Activated T-cell treated with anti-CD3 and anti-CD28 coated beads, Interleukin-2, amount 50 U/mL, for 72 hours (primary cell): Measurements from ENCODE around the gene SBNO2. TPM values are rescaled to one million over a fixed set of nuclear protein-coding genes. Genes with fewer than 3 reads are reported as not detected.

Experiments
- ATAC-seq, 2 donors: fragments of 150-1000 bp; cut with Tn5 transposase; replicated peaks in 1 of 2; 2 replicates each; pipeline ENCODE4 v1.10.0; 2021; ENCODE audit warnings: moderate library complexity in 2 of 2, mild to moderate bottlenecking in 1 of 2
- DNase-seq, 2 donors: peaks; one replicate each; pipeline ENCODE4 v3.0.0; 2021 to 2022; ENCODE audit warnings: mixed read lengths in 1 of 2
- H3K27ac Mint-ChIP-seq: one replicate; pipeline ENCODE4 v1.8.0; 2022; ENCODE audit warnings: mild to moderate bottlenecking, moderate library complexity, mixed read lengths
- H3K27me3 Mint-ChIP-seq: one replicate; pipeline ENCODE4 v1.8.0; 2022; ENCODE audit warnings: low read depth, mixed read lengths
- H3K36me3 Mint-ChIP-seq, 2 donors: one replicate each; pipeline ENCODE4 v1.8.0; 2022; ENCODE audit warnings: mixed read lengths in 2 of 2, mild to moderate bottlenecking in 1 of 2; ENCODE audit not compliant: insufficient read depth in 2 of 2
- H3K4me1 Mint-ChIP-seq: one replicate; pipeline ENCODE4 v1.8.0; 2022; ENCODE audit warnings: low read depth, mixed read lengths
- H3K4me3 Mint-ChIP-seq, 2 donors: one replicate each; pipeline ENCODE4 v1.8.0; 2022; ENCODE audit warnings: mild to moderate bottlenecking in 2 of 2, mixed read lengths in 2 of 2, moderate library complexity in 2 of 2
- H3K9me3 Mint-ChIP-seq, 2 donors: one replicate each; pipeline ENCODE4 v1.8.0; 2022; ENCODE audit warnings: mixed read lengths in 2 of 2
- total RNA-seq, 2 donors: library from RNA; stranded (reverse); gene quantifications; one replicate each; pipeline ENCODE4 v1.2.3, GENCODE V29; 2022

SBNO2 gene
- total RNA-seq, 2 donors from 2014 or later = 142 to 146 TPM

DNA sequence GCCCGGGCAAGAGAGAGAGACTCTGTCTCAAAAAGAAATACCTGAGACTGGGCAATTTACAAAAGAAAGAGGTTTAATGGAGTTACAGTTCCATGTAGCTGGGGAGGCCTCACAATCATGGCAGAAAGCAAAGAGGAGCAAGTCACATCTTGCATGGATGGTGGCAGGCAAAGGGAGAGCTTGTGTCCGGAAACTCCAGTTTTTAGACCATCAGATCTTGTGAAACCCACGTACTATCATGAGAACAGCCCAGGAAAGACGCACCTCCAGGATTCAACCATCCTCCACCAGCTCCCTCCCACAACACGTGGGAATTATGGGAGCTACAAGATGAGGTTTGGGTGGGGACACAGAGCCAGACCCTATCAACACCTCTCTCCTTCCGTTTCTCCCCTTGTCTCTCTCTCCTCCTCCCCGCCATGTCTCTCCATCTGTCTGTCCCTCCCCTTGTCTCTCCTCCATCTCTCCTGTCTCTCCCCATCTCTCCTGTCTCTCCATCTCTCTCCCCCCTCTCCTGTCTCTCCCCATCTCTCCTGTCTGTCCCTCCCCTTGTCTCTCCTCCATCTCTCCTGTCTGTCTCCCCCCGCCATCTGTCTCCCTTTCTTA lies 88.9 kb downstream of the SBNO2 start:
- no peak overlapping the region for H3K4me3 Mint-ChIP-seq
- H3K9me3 Mint-ChIP-seq = no peaks in the 10 kb centered on the region
- H3K4me1 Mint-ChIP-seq = peaks cover 35% of the 10 kb centered on the region
- ATAC-seq (no peak), DNase-seq (no peak)
- H3K27me3 Mint-ChIP-seq = no peaks in the 10 kb centered on the region
- H3K36me3 Mint-ChIP-seq = peaks cover 10 to 22% of the 10 kb centered on the region in 2 donors
- peak overlapping the region; percentile 88 for H3K27ac Mint-ChIP-seq

DNA sequence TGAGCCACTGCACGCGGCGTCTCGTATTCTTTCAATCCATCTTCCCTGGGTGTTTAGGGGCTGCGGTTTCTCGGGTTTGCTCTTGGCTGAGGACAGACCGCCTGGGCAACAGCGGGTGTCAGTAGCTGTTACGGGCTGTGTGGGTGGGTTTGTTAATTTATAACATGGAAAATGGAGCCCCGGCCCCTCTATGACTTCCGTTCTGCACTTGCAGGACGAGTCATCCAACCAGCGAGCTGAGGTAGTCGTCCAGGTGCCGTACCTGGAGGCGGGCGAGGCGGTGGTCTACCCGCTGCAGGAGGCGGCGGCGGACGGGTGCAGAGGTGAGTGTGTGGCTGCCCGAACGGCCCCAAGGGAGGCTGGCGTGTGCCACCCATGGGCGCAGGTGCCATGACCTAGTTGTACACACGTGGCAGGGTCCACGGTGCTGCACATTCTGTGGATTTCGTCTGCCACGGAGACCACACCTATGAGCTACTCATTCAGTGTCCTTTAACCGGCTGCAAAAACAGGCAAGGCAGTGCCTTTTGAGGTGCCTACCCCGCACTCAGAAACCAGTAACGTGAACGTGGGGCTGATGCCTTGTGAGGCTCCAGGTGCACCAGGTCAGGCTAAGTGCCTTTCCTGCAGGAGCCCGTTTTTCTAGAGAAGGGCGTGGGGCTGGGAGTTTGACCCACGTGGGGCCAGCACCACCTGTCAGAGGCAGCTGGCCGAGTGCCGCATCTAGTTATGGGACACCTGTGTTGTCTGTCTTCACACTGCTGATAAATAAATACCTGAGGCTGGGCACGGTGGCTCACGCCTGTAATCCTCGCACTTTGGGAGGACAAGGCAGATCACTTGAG lies 89.8 kb downstream of the SBNO2 start:
- H3K4me3 Mint-ChIP-seq = no peak overlapping the region
- ATAC-seq = no peak
- no peak for DNase-seq
- H3K36me3 Mint-ChIP-seq = peaks cover 10 to 22% of the 10 kb centered on the region in 2 donors
- peak overlapping the region; percentile 88 for H3K27ac Mint-ChIP-seq
- H3K4me1 Mint-ChIP-seq = peaks cover 35% of the 10 kb centered on the region
- no peaks in the 10 kb centered on the region for H3K9me3 Mint-ChIP-seq
- no peaks in the 10 kb centered on the region for H3K27me3 Mint-ChIP-seq

DNA sequence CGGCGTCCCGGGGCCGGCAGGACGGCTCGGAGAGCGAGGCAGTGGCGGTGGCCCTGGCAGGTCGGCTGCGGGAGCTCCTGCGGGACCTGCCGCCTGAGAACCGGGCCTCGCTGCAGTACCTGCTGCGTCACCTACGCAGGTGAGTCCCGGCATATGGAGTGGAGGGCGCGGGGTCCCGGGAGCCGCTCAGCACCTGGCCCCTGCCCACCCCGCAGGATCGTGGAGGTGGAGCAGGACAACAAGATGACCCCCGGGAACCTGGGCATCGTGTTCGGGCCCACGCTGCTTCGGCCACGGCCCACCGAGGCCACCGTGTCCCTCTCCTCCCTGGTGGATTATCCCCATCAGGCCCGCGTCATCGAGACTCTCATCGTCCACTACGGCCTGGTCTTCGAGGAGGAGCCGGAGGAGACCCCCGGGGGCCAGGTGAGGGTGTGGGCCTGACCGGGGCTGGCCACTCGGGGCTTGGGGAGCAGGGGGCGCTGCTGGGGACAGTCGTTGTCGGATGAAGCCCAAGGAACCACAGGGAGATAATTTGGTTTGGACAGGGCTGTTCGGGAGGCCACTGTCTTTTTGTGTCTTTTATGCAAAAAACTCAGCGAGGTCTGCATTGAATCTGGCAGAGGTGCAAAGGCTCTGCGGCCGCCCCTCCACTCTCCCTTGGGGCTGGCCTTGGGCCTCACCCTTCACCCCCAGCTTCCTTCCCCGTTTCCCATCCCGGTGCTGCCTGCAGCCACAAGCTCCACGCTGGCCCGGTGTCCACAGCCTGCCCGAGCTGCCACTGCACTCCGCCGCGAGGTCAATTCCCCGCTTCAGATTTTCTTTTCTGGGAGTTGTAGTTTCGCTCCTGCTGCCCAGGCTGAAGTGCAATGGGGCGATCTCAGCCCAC lies 90.9 kb downstream of the SBNO2 start:
- no peak overlapping the region for H3K4me3 Mint-ChIP-seq
- peak overlapping the region; percentile 46 for H3K27ac Mint-ChIP-seq
- peaks cover 33% of the 10 kb centered on the region for H3K4me1 Mint-ChIP-seq
- ATAC-seq (no peak), DNase-seq (no peak)
- no peaks in the 10 kb centered on the region for H3K27me3 Mint-ChIP-seq
- no peaks in the 10 kb centered on the region for H3K9me3 Mint-ChIP-seq
- H3K36me3 Mint-ChIP-seq = peaks cover 10 to 24% of the 10 kb centered on the region in 2 donors

DNA sequence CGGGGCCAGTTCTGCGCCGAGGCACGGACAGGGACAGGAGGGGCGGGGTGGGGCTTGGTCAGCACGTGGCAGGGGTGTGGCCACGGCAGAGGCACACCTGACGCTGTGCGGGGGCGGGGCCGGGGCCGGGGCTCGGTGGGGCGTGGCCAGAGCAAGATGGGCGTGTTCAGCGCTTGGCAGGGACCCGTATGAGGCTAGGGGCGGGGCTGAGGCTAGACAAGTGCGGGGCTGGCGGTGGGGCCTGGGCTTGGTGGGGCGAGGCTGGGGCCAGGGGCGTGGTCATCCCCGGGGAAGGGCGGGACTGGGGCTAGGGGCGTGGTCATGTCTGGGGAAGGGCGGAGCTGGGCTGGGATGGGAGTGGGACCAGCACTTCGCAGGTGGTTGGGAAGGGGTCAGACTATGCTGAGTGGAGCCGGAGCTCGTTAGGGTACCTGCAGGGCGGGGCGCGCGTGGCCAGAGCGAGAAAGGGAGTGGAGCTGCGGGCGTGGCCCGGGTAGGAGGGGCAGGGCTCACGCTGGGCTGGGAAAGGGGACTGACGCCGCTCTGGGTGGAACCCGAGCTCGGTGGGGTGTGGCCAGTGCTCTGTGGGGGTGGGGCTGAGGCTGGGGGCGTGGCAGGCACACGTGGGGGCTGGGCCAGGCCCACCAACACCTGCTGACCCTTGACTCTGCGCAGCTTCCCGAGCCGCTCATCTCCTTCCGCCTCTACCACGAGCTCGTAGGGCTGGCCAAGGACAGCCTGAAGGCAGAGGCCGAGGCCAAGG lies 91.7 kb downstream of the SBNO2 start:
- Mint-ChIP-seq H3K36me3 (peaks cover 9 to 25% of the 10 kb centered on the region in 2 donors), H3K9me3 (no peaks in the 10 kb centered on the region), H3K27me3 (no peaks in the 10 kb centered on the region), H3K27ac (peak overlapping the region; percentile 50), H3K4me1 (peaks cover 32% of the 10 kb centered on the region), H3K4me3 (no peak overlapping the region)
- ATAC-seq (peak; percentile 77), DNase-seq (peak; percentile 93 to 94)

DNA sequence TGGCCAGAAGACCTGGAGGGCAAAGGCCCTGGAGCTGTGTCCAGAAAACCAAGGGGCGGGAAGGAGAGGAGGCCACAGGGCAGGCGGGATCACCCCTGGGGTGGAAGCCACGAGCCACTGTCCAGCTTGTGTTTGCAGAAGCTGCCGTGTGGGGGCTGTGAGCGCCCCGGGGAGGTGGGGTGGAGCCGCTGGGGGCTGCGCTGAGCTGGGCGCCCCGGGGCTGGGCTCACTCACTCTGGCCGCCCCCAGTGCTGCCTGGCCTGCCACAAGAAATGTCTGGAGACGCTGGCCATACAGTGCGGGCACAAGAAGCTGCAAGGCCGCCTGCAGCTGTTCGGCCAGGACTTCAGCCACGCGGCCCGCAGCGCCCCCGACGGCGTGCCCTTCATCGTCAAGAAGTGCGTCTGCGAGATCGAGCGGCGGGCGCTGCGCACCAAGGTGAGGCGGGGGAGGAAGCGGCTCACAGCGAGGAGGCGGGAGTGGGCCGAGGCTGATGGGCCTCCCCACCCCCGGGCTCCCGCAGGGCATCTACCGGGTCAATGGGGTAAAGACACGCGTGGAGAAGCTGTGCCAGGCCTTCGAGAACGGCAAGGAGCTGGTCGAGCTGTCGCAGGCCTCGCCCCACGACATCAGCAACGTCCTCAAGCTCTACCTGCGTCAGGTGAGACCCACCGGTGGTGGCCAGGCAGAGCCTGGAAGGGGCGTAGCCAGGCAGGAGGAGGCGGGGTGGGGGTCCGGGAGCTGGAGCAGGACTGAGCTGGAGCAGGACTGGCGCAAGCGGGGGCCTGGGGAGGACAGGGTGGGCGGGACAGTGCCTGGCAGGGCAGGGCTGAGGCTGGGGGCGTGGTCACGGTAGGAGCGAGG lies 92.5 kb downstream of the SBNO2 start:
- Mint-ChIP-seq H3K9me3 (no peaks in the 10 kb centered on the region), H3K27me3 (no peaks in the 10 kb centered on the region), H3K36me3 (peaks cover 11 to 30% of the 10 kb centered on the region in 2 donors), H3K4me3 (no peak overlapping the region), H3K4me1 (peaks cover 39% of the 10 kb centered on the region), H3K27ac (no peak overlapping the region)
- DNase-seq (no peak), ATAC-seq (no peak)

DNA sequence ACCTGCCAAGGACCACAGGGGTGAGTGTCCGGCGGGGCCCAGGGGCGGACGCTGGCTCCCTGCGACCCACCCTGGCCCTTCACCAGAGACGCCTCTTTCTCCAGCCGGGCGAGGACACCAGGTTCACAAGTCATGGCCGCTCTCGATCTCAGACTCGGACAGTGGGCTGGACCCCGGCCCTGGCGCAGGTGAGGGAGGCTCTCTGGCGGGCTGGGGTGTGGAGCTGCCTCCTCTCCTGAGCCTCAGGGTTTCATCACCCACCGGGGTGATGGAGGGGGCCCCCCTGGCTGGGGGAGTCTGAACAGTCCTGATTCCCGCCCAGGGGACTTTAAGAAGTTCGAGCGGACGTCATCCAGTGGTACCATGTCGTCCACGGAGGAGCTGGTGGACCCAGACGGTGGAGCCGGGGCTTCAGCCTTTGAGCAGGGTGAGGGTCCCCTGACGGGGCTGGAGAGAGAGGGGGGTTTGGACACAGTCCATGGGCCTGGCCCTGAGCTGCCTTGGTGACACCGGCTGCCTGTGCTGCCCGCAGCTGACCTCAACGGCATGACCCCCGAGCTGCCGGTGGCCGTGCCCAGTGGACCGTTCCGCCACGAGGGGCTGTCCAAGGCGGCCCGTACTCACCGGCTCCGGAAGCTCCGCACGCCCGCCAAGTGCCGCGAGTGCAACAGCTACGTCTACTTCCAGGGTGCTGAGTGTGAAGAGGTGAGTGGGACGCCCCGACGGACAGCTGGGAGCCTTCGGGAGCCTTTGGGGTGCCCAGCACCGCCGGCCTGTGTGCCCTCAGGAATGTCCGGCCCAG lies 93.5 kb downstream of the SBNO2 start:
- Mint-ChIP-seq H3K27me3 (no peaks in the 10 kb centered on the region), H3K4me3 (no peak overlapping the region), H3K4me1 (peaks cover 43% of the 10 kb centered on the region), H3K27ac (no peak overlapping the region), H3K36me3 (peaks cover 18 to 36% of the 10 kb centered on the region in 2 donors), H3K9me3 (no peaks in the 10 kb centered on the region)
- DNase-seq (no peak), ATAC-seq (no peak)

DNA sequence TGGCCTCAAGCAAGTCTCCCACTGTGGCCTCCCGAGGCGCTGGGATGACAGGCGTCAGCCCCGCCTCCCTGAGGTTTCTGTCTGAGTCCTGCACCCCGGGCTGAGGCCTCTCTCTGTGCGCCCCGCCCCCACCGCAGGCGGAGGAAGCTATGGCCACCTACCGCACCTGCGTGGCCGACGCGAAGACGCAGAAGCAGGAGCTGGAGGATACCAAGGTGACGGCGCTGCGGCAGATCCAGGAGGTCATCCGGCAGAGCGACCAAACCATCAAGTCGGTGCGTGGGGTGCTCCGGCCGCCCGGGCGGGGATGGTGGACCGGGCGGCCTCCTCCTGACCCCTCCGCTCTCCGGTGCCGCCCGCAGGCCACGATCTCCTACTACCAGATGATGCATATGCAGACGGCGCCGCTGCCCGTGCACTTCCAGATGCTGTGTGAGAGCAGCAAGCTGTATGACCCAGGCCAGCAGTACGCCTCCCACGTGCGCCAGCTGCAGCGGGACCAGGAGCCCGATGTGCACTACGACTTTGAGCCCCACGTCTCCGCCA lies 94.4 kb downstream of the SBNO2 start:
- peaks cover 13 to 32% of the 10 kb centered on the region in 2 donors for H3K36me3 Mint-ChIP-seq
- peak overlapping the region; percentile 29 to 52 for H3K4me3 Mint-ChIP-seq
- no peaks in the 10 kb centered on the region for H3K27me3 Mint-ChIP-seq
- peaks cover 40% of the 10 kb centered on the region for H3K4me1 Mint-ChIP-seq
- H3K9me3 Mint-ChIP-seq = no peaks in the 10 kb centered on the region
- peak; percentile 18 to 19 for ATAC-seq
- H3K27ac Mint-ChIP-seq = peak overlapping the region; percentile 55
- DNase-seq = peak; percentile 90 to 91

DNA sequence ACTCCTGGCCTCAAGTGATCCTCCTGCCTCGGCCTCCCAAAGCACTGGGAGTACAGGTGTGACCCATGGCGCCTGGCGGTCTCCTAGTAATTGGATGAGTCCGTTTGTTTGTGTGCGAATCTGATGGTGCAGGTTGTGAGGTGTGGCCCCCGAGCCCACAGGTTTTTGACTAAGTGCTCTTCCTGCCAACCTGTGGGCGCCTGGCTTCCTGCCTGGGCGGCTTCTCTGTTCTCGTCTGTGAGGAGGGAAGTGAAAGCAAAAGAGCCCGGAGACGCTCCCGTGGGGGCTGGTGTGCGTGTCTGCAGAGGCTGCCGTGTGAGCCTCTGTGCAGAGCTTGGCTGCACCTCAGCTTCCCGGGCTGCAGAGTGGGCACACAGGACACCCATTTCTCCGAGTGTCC lies 97.1 kb downstream of the SBNO2 start:
- H3K4me1 Mint-ChIP-seq = peaks cover 60% of the 10 kb centered on the region

DNA sequence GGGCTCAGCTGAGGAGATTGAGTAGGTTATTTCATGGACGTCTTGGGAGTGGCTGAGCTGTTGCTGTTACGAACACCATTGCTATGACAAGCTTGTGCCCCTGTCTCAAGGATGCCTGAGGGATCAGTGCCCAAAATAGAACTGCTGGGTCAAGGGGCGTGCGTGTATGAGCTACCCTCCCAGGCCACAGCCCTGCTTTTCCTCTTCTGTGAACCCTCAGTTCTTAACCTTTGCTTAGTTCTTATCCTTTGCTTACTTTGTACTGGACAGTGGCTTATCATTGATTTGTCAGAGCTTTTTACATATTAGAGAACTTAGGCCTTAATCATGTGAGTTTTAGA lies 98.1 kb downstream of the SBNO2 start:
- ATAC-seq = no peak
- Mint-ChIP-seq H3K27ac (peak overlapping the region; percentile 92), H3K9me3 (no peaks in the 10 kb centered on the region), H3K4me3 (peak overlapping the region; percentile 61 to 74), H3K4me1 (peaks cover 60% of the 10 kb centered on the region), H3K36me3 (peaks cover 17 to 38% of the 10 kb centered on the region in 2 donors), H3K27me3 (no peaks in the 10 kb centered on the region)
- DNase-seq = no peak

More for the DNA sequence above, 97.1 kb downstream of the SBNO2 start:
- Mint-ChIP-seq H3K27me3 (no peaks in the 10 kb centered on the region), H3K36me3 (peaks cover 13 to 35% of the 10 kb centered on the region in 2 donors), H3K4me3 (peak overlapping the region; percentile 57 to 82), H3K27ac (peak overlapping the region; percentile 72), H3K9me3 (no peaks in the 10 kb centered on the region)
- peak; percentile 91 to 95 for DNase-seq
- peak; percentile 80 to 81 for ATAC-seq

DNA sequence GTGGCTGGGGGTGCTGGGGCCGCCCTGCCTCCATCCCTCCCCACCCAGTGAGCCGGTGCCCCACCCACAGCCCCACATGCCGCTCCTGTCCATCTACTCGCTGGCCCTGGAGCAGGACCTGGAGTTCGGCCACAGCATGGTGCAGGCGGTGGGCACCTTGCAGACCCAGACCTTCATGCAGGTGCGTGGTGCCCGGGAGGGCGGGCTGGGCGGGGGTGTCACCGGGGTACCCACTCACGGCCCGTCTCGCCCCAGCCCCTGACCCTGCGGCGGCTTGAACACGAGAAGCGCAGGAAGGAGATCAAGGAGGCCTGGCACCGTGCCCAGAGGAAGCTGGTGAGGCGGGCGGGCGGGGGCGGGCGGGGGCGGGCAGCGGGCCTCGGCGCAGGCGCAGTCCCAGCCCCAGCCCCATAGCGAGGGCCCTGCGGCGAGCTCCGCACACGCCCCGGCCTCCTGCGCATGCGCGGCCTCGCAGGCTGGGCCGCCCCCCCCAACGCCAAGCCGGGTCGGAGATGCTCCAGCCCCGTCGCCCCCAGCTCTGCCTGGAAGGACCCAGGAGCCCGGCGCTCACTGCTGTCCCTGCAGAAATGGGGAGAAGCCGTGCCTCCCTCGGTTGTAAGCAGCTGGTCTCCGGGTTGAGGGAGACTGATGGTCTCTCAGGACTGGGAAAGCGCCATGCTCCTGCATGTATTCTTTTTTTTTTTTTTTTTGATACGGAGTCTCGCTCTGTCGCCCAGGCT lies 99.4 kb downstream of the SBNO2 start:
- H3K27me3 Mint-ChIP-seq = no peaks in the 10 kb centered on the region
- no peak overlapping the region for H3K27ac Mint-ChIP-seq
- H3K4me3 Mint-ChIP-seq = peak overlapping the region; percentile 74 to 76
- peaks cover 17 to 38% of the 10 kb centered on the region in 2 donors for H3K36me3 Mint-ChIP-seq
- no peaks in the 10 kb centered on the region for H3K9me3 Mint-ChIP-seq
- ATAC-seq (peak; percentile 33 to 42), DNase-seq (peak; percentile 90 to 91)
- H3K4me1 Mint-ChIP-seq = peaks cover 64% of the 10 kb centered on the region
